ENCODE data around the gene CA14. TPM values are rescaled to one million over a fixed set of nuclear protein-coding genes. Genes with fewer than 3 reads are reported as not detected.
"Not testable (repeated sequence)": the region's sequence is repeated elsewhere in the genome, so short reads cannot be mapped to it uniquely, and the experiment has no call there.

The CA14 gene
- not detected in 2 replicates for total RNA-seq

- DNase-seq (ENCODE audit: low read depth): no peak
Measured at GRCh38 chr1:150257624-150258585, at the start of gene CA14. Gene CA14 (plus strand): TSS chr1:150257774. CDS start chr1:150258129, 355 bp downstream.

- DNase-seq (ENCODE audit: low read depth): not testable (repeated sequence)
Measured at GRCh38 chr1:150208460-150208859, 49.1 kb upstream of the CA14 start.

DNA sequence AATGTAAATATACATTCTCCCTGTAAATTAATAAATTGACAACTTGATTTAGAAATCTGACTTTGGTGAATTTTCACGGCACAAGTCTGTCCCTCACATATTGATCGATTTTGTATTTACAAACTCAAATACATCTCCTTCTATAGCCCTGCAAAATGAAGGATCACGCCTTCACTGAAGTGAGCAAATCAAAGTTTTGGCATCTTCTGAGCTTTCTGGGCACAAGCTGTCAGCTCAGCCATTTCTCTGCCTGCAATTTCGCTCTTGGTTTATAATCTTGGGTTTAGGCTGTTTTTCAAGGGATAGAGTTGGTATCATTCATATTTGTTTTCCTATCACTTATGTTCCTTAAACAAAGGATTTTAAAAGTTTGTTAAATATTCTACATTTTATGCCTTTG is 47.5 kb upstream of the CA14 start:
- no peak for DNase-seq (ENCODE audit: low read depth)

DNA sequence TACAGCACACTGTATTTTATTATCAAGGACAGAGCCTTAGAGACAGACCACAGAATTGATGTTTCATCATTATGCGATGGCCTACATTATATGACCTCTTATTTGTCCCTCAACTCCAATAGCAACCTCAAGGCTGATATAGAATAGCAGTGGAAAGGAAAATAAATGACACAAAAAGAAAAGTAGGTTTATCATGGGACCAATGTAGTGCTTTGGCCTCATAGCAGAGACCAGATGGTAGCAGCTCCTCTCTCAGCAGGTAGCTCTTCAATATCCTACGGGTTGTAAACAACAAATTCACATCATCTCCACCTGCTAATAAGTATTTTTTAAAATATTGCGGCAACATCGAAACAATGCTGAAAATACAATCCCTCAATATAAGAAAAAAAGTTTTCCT is 46.9 kb upstream of the CA14 start:
- DNase-seq (ENCODE audit: low read depth): no peak

DNA sequence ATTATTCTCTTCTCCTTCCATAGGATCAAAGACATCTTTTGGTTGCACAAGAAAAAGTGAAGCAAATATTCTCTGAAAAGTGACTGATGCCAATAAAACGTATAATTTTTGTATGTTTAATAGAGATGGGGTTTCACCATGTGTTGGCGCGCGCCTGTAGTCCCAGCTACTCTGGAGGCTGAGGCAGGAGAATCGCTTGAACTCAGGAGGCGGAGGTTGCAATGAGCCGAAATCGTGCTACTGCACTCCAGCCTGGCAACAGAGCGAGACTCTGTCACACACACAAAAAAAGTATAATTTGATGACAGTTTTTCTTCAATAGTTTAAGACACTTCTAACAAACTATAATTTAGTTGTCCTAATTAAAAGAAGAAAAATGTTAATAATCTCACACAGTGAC is 45.5 kb upstream of the CA14 start:
- no peak for DNase-seq (ENCODE audit: low read depth)

GRCh38 chr1:150213170-150214098 is 44.1 kb upstream of the CA14 start:
- DNase-seq (ENCODE audit: low read depth): peak; percentile 84

DNA sequence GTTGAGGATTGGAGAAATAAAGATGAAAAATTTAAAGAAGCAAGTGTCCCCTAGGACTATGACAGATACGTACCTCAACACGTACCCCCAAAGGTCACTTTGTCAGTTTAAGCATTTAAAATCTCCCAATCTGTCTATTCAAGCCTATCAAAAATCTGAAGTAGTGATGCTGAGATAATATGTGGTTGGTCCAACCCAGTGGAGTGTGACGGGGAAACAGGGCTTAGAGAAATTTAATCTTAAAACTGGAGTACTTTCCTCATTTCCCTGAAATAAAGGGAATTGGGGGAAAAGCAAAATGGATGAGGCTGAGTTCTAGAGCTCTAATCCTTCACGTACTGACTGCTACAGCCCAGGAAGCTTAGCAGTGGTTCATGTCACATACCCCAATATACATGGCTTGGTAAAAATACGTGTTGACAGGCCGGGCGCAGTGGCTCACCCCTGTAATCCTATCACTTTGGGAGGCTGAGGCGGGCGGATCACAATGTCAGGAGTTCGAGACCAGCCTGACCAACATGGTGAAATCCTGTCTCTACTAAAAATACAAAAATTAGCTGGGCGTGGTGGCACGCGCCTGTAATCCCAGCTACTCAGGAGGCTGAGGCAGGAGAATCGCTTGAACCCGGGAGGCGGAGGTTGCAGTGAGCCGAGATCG is 43.3 kb upstream of the CA14 start:
- DNase-seq (ENCODE audit: low read depth): not testable (repeated sequence)

GRCh38 chr1:150215855-150216254 is 41.7 kb upstream of the CA14 start:
- not testable (repeated sequence) for DNase-seq (ENCODE audit: low read depth)

DNA sequence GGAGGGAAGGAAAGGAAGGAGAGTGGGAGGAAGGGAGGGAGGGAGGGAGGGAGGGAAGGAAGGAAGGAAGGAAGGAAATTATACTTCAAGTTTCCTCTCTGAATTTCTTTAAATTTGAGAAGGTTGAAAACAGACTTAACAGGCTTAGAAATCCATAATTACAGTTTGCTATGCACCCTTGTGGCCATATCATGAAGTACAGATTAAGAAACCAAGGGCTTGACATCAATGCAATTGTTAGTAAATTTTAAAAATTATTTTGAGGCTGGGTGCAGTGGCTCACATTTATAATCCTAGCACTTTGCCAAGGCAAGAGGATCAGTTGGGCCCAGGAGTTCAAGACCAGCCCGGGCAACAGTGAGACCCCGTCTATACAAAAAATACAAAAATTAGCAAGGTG is 36.0 kb upstream of the CA14 start:
- DNase-seq (ENCODE audit: low read depth): peak; percentile 9

DNA sequence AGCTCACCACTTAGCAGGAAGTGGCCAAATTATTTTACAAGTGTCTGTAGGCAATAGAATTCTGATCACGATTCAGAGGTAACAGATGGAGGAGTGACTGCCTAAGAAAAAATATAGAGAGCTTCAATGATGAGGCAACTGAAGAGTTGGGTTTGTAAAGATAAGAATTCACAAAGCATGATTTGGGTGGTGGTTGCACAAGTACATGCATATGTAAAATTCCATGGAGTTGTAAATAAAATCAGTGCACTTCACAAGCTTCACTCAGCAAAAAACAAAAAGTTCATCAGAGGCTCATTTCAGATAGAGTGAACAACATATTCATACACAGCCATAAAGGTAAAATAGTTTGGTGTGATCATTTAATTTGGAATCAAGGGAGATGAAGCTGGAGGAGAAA is 32.6 kb upstream of the CA14 start:
- no peak for DNase-seq (ENCODE audit: low read depth)

GRCh38 chr1:150225546-150225945 is 32.0 kb upstream of the CA14 start:
- no peak for DNase-seq (ENCODE audit: low read depth)

DNA sequence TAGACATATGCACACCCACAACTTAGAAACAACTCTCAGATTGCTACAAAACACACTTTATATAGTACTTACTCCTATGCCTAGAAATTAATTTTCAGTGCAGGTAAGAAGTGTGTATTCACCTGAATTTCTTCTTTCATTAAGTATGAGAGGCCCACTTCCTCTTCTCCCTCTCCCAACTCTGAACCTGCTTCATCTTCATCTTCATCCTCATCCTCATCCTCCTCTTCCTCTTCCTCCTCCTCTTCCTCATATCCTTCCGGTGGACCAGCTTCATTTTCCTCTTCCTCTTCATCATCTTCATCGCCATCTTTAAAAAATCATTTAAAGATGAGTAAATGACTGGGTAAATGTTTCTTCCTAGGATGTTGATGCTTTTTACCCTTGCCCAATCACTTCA is 31.1 kb upstream of the CA14 start:
- no peak for DNase-seq (ENCODE audit: low read depth)

- DNase-seq (ENCODE audit: low read depth): no peak
Measured at GRCh38 chr1:150227228-150227627, 30.3 kb upstream of the CA14 start.

DNA sequence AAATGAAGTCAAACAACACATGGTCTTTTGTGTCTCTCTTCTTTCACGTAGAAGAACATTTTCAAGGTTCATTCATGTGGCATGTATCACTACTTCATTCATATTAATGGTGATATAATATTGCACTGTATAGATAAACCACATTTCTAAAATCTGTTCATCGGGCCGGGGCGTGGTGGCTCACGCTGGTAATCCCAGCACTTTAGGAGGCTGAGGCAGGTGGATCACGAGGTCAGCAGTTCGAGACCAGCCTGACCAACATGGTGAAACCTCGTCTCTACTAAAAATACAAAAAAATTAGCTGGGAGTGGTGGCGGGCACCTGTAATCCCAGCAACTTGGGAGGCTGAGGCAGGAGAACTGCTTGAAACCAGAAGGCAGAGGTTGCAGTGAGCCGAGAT is 29.3 kb upstream of the CA14 start:
- DNase-seq (ENCODE audit: low read depth): not testable (repeated sequence)

DNA sequence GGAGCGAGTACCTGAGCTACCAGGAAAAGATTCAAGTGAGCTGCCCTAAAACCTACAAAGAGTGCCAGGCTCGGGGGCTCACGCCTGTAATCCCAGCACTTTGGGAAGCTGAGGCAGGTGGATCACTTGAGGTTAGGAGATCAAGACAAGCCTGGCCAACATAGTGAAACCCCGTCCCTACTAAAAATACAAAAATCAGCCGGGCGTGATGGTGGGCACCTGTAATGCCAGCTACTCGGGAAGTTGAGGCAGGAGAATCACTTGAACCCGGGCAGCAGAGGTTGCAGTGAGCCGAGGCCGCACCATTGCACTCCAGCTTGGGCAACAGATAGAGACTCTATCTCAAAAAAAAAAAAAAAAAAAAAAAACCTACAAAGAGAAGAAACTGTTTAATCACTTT is 24.7 kb upstream of the CA14 start:
- DNase-seq (ENCODE audit: low read depth): not testable (repeated sequence)

DNA sequence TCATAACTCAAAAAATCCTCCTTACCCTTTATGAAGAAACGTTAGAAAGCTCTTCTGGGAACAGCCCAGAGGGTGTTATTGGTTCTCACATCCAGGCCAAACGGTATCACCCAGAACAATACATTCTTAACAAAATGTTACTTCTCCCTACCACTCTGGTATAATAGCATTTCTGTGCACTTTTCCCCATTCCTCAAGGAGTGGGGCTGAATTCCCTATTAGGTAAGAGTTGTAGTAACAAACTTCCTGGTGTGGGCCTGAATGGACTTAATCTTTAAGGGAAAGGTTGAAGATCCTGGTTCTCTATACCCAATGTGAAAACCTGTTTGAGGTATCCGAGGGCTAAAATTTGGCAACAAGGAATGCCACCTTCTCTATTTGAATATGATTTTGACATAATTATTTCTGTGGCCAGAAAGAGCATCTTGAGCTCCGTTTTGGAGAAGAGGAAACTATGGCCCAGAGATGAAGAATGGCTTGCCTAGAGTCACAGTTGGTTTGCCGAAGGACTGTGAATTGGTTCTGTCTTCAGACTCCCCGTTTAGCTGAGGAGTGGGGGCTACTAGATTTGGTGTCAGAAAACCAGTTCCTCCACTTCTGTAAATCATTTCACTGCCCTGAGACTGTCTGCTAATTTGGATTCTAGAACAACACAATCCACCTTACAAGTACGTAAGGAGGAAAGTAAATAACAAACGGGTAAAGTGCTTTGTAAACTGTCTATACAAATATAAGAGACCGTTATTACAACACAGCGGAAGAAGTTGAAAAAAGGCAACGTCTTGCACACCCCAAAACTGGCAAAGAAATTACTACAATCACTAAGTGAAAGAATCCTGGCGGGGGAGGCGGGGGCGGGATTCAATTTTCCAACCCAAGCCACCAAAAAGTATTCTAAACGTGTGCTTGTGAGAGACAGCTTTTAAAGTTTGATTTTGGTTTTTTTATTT is 23.9 kb upstream of the CA14 start:
- peak; percentile 42 for DNase-seq (ENCODE audit: low read depth)

DNA sequence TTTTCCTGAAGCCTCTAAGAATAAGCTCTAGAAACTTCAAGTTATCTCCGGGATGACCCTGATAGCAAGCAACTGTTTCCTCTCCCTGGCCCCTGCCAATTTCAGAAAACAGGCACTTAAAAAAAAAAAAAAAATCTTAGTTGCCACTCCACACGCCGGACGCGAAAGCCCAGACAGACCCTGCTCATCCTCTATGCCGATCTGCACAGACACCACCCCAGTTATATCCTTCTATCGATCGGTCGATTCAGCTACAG is 23.3 kb upstream of the CA14 start:
- DNase-seq (ENCODE audit: low read depth): no peak

- peak; percentile 41 for DNase-seq (ENCODE audit: low read depth)
Measured at GRCh38 chr1:150234566-150235293, 22.8 kb upstream of the CA14 start.

DNA sequence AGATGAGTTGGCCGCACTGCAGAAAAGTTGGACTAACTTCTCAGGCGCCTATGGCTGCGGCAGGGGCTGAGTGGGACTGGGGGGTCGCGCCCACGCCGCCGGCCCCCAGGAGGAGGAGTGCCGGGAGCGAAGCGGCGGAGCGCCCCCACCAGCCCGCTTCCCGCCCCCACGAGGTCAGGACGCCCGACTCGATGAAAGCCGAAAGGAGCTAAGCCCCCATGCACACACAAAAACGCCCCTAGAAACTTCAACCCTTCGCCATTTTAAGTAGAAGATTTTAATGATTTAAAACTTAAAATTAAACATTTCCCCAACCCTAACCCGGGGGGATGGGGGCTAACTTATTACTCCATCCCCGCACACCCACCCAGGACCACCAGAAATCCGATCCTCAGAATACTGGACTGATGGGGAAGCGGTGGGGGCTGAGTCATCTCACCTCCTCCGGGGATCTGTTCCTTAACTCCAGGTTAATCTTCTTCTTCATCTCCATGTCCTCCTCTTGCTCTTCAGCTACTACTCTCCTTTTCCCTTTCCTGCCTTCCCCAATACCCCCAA is 22.2 kb upstream of the CA14 start:
- peak; percentile 10 for DNase-seq (ENCODE audit: low read depth)
